Activated T-cell treated with anti-CD3 and anti-CD28 coated beads for 48 hours (primary cell): Measurements from ENCODE around the gene MNS1.
A peak's percentile ranks its signal among the peaks of the same experiment; 100 is the strongest.
"Not testable (repeated sequence)": the region's sequence is repeated elsewhere in the genome, so short reads cannot be mapped to it uniquely, and the experiment has no call there.

Experiments
- DNase-seq: peaks from one replicate; pipeline ENCODE4 v3.0.0-alpha.2; 2020; ENCODE audit warnings: low read depth

Gene MNS1

DNA sequence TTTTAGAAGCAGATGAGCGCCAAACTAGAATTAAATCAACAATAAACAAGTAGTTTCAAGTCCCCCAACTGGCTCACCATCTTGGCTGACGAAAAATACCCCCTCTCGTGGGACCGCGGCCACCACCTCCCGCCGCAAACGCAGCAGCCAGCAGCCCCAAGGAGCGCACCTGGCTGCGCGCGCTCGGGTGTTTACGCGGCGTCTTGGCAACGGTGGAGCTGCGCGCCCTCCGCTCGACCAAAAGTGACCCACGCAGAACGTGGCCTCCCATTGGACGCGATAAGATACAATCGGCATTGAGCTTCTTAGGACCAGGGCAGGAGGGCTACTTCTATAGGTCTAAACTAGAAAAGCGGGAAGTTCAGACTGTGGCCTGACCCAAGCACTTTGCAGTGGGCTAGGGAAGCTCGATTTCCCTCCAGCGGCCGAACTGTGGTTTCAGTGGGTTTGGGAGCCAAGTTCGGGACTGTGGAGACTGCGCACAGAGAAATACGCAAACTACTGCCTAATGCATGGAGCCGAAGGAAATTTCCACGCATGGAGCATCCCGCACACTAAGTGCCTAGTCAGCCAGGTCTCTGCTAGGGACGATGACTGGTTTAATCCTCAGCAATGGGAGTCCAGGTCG lies at the start of gene MNS1:
Gene MNS1 (minus strand): TSS at position 245 of the 628 bp plus-strand sequence. CDS start 165 bp downstream, at position 80.
- peak; percentile 73 for DNase-seq

DNA sequence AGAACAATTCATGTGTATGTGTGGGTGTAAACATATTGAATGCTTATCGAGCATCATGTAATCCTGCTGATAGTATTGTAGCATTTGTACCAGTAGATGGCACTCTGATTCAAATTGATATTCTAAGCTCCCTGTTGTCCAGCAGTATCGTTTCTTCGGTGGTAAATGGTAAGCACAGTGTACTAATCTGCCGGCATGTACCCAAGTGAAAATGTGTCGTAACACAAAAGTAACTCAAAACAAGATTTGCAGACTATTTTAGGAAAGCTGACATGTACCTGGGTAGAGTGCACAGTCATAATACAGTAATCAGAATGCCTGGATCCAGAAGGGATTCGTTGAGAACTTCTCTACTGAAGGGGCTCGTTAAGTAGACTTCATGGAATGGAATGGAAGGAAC lies 31.7 kb upstream of the MNS1 start:
- DNase-seq: no peak

DNA sequence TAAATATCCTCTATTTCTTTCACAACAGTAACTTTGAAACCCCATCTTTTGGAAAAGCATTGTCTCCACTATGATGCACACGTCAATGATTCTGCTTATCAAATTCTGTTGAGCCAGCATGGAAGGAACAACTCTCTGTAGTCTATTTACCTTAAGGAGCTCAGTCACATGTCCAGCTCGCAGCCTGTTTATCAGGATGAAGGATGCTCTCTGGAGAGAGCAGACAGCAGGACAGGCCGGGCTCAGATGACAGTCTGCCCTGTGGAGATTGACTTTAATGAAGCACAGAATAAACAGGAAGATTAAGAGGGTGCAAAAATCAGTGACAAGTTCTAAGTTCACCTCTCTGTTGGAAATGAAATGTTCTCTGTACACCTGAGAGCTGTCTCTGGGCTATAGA lies 30.6 kb upstream of the MNS1 start:
- no peak for DNase-seq

DNA sequence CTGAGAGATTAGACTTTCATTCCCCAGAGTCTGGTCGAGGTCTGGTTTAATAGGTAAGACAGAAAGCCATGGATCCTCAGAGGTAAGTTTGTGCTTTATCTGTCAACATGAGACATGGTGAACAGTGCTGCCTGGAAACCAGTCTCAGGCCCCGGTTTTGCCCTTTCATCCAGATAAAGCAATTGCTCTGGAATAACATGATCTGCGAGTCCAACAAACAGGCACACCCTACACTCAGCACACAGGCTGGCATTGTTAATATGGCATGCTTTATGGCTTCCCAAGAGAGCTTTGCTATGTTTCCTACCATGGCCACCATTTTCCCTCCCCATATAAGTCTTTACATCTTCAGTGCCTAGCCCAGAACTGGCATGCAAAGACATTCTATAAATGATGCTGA lies 30.1 kb upstream of the MNS1 start:
- no peak for DNase-seq

GRCh38 chr15:56492791-56493555 lies 28.0 kb upstream of the MNS1 start:
- DNase-seq: no peak

- no peak for DNase-seq
Measured at GRCh38 chr15:56492236-56492635, 27.3 kb upstream of the MNS1 start.

GRCh38 chr15:56491110-56491722 lies 26.3 kb upstream of the MNS1 start:
- peak; percentile 34 for DNase-seq

- no peak for DNase-seq
Measured at GRCh38 chr15:56490461-56490860, 25.5 kb upstream of the MNS1 start.

- DNase-seq: not testable (repeated sequence)
Measured at GRCh38 chr15:56486206-56486605, 21.3 kb upstream of the MNS1 start.

DNA sequence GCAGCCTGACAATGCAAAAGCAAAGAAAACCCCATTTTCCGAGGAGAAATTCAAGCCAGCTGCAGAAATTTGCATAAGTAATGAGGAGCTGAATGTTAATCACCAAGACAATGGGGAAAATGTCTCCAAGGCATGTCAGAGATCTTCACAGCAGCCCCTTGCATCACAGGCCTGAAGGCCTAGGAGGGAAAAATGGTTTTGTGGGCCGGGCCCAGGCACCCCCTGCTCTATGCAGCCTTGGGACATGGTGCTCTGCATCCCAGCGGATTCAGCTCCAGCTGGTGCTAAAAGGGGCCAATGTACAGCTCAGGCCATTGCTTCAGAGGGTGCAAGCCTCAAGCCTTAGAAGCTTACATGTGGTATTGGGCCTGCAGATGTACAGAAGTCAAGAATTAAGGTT lies 20.5 kb upstream of the MNS1 start:
- not testable (repeated sequence) for DNase-seq

GRCh38 chr15:56484287-56484686 lies 19.4 kb upstream of the MNS1 start:
- no peak for DNase-seq

- DNase-seq: no peak
Measured at GRCh38 chr15:56475351-56475750, 10.4 kb upstream of the MNS1 start.

DNA sequence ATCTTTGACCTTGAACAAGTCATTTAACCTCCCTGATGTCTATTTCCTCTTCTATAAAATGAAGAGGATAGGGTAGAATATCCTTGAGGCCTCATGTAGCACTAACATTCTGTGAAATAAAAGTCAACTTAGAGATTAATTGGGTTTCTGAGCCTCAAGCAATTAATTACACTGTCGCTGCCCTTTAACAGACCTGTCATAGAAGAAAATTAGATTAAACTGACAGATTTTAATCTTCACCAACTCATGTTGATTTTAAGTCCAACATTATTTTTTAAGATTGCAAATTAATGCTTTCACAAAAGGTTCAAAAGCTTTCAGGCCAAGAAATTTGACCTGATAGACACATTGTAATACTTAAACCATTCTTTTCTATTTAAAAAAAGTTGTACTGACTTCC lies 8.1 kb upstream of the MNS1 start:
- DNase-seq: no peak

DNA sequence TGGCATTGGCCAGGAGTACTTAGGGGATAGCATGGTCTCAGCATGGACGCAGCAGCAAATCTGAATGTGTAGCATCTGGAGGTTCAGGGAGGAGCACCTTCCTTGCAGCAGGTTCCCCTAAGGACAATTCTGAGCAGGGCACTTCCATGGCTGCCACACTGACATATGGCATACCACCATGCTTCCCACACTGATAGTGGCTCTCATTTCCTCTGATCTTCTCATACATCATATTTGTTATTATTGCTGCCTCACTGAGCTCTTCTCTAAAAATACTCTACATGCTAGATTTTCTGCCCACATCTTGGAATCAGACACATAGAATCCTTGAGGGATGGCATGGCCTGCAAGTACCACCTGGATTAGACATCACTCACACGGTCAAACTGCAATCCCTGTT lies 7.3 kb upstream of the MNS1 start:
- no peak for DNase-seq

DNA sequence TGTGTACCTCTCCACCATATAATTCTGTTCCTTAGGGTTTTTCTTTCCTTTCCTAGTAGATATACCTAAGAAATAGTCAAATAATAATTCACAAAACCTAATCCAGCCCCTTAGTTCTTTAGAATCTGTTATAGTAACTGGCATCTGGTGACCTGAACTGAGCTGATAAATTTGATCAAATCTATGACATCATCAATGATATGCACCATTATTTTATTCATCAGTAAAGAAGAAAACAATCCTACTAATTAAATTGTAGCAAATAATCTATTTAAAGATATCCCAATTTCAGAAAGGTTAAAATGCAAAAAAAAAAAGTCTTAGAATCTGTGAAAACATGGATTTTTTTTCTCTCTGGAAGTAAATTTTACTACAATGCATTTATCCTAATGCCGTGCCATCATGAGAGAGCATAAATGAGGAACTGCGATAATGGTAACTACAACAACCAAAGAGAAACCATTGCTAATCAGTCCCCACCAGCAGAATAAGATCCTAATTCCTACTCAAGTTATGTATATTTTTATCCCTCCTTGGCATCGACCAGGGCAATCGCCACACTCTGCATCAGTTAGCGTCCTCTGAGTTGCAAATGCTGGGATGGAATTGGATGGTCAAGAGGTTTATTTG lies 6.6 kb upstream of the MNS1 start:
- DNase-seq: no peak

GRCh38 chr15:56469483-56469882 lies 4.5 kb upstream of the MNS1 start:
- no peak for DNase-seq

- no peak for DNase-seq
Measured at GRCh38 chr15:56468401-56468800, 3.5 kb upstream of the MNS1 start.

- DNase-seq: no peak
Measured at GRCh38 chr15:56467616-56468015, 2.7 kb upstream of the MNS1 start.

- no peak for DNase-seq
Measured at GRCh38 chr15:56460947-56461346, 4.0 kb downstream of the MNS1 start.

DNA sequence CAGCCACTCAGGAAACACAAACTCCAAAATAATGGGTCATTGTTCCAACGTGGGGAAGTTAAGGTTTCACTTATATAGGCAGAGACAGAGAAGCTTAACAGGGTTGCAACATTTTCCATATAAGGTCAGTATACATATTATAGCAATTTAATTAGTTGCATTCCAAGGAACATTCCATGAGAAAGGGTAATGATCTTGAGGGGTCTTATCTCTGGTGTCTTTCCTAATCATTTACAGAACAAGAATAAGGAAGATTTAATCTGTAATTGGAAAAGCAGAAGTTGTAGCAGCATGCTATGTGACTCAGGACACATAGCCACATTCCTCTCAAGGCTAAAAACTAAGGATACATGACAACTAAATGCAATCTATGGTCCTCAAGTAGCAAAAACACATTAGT lies 4.9 kb downstream of the MNS1 start:
- no peak for DNase-seq

GRCh38 chr15:56459096-56459495 lies 5.8 kb downstream of the MNS1 start:
- no peak for DNase-seq

DNA sequence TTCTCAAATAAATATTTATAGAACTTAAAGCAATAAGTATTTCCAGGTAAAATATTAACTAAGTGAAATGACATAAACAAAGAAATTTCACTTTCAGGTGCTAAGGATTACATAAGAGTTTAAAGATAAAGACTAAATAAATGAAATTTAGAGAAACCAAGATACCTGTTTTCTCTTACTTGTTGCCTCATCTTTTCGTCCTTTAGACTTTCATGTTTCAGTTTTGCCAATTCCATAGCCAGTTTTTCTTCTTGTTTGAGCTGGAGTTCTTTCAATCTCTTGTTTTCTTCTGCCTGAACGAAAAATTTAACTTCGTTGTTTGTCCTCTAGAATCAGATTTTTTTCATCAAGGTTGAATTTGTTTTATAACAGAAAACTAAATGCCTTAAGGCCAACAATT lies 8.7 kb downstream of the MNS1 start:
- DNase-seq: no peak

- DNase-seq: no peak
Measured at GRCh38 chr15:56454836-56455235, 10.1 kb downstream of the MNS1 start.
